ENCODE data around the gene RBBP8NL. TPM values are rescaled to one million over a fixed set of nuclear protein-coding genes. Genes with fewer than 3 reads are reported as not detected.

RBBP8NL gene
- polyA plus RNA-seq, 3 donors: not detected

GRCh38 chr20:62413025-62413570 lies 14.2 kb downstream of the RBBP8NL start:
- Histone ChIP-seq H4K20me1 (ENCODE audit: insufficient read depth, low read length) (no peaks in the 10 kb centered on the region), H3K9me3 (replicated peaks in 1 of 2; ENCODE audit: control insufficient read depth in 1 of 2, insufficient read depth in 1 of 2, low read length in 2 of 2) (no peaks in the 10 kb centered on the region), H3K27ac (ENCODE audit: low read depth in 1 of 2, low read length in 2 of 2) (no peak overlapping the region), H3K4me1 (ENCODE audit: control insufficient read depth in 1 of 2, insufficient read depth in 2 of 2, low read length in 2 of 2) (peaks cover 5 to 10% of the 10 kb centered on the region in 2 donors), H3K9ac (ENCODE audit: insufficient read depth, low read length, poor library complexity, severe bottlenecking) (no peak overlapping the region), H3K4me2 (replicated peaks; ENCODE audit: extremely low read depth, low read length, poor library complexity, severe bottlenecking) (no peak overlapping the region), H3K27me3 (ENCODE audit: control insufficient read depth in 2 of 2, insufficient read depth in 2 of 2, low read length in 2 of 2) (peaks cover 0 to 3% of the 10 kb centered on the region in 2 donors), H3K36me3 (replicated peaks in 1 of 2; ENCODE audit: control insufficient read depth in 1 of 2, insufficient read depth in 2 of 2, low read length in 2 of 2) (no peaks in the 10 kb centered on the region), H3K79me2 (ENCODE audit: insufficient read depth, low read length) (no peaks in the 10 kb centered on the region), H3K4me3 (replicated peaks in 1 of 3; ENCODE audit: low read depth in 2 of 3, low read length in 3 of 3) (no peak overlapping the region), H2AFZ (ENCODE audit: insufficient read depth, low read depth, low read length, poor library complexity, severe bottlenecking) (no peak overlapping the region)
- no peak overlapping the region for H3K4me3 Mint-ChIP-seq
- H3K4me1 Mint-ChIP-seq: peaks cover 10% of the 10 kb centered on the region
- intact Hi-C loops (cut with micrococcal nuclease): no loop called here
- H3K36me3 Mint-ChIP-seq: no peaks in the 10 kb centered on the region
- no peaks in the 10 kb centered on the region for H3K9me3 Mint-ChIP-seq
- WGBS (ENCODE audit: insufficient coverage): 100% methylated on average over 10 of the region's 11 CpGs
- TF ChIP-seq, protein P1, sequence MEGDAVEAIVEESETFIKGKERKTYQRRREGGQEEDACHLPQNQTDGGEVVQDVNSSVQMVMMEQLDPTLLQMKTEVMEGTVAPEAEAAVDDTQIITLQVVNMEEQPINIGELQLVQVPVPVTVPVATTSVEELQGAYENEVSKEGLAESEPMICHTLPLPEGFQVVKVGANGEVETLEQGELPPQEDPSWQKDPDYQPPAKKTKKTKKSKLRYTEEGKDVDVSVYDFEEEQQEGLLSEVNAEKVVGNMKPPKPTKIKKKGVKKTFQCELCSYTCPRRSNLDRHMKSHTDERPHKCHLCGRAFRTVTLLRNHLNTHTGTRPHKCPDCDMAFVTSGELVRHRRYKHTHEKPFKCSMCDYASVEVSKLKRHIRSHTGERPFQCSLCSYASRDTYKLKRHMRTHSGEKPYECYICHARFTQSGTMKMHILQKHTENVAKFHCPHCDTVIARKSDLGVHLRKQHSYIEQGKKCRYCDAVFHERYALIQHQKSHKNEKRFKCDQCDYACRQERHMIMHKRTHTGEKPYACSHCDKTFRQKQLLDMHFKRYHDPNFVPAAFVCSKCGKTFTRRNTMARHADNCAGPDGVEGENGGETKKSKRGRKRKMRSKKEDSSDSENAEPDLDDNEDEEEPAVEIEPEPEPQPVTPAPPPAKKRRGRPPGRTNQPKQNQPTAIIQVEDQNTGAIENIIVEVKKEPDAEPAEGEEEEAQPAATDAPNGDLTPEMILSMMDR (IDR thresholded peaks at IDR 0.05): no peak
- H3K27ac Mint-ChIP-seq: no peak overlapping the region
- DNase-seq: no peak
- peaks cover 9 to 18% (median 13%) of the 10 kb centered on the region in 3 donors for H3K27me3 Mint-ChIP-seq (ENCODE audit: low read depth in 3 of 3)

GRCh38 chr20:62412194-62413024 lies 14.9 kb downstream of the RBBP8NL start:
- Histone ChIP-seq H4K20me1 (ENCODE audit: insufficient read depth, low read length) (no peaks in the 10 kb centered on the region), H3K36me3 (replicated peaks in 1 of 2; ENCODE audit: control insufficient read depth in 1 of 2, insufficient read depth in 2 of 2, low read length in 2 of 2) (no peaks in the 10 kb centered on the region), H3K4me3 (replicated peaks in 1 of 3; ENCODE audit: low read depth in 2 of 3, low read length in 3 of 3) (no peak overlapping the region), H3K4me1 (ENCODE audit: control insufficient read depth in 1 of 2, insufficient read depth in 2 of 2, low read length in 2 of 2) (peaks cover 12 to 17% of the 10 kb centered on the region in 2 donors), H3K79me2 (ENCODE audit: insufficient read depth, low read length) (no peaks in the 10 kb centered on the region), H2AFZ (ENCODE audit: insufficient read depth, low read depth, low read length, poor library complexity, severe bottlenecking) (no peak overlapping the region), H3K9ac (ENCODE audit: insufficient read depth, low read length, poor library complexity, severe bottlenecking) (no peak overlapping the region), H3K27ac (ENCODE audit: low read depth in 1 of 2, low read length in 2 of 2) (no peak overlapping the region), H3K9me3 (replicated peaks in 1 of 2; ENCODE audit: control insufficient read depth in 1 of 2, insufficient read depth in 1 of 2, low read length in 2 of 2) (no peaks in the 10 kb centered on the region), H3K27me3 (ENCODE audit: control insufficient read depth in 2 of 2, insufficient read depth in 2 of 2, low read length in 2 of 2) (peaks cover 0 to 3% of the 10 kb centered on the region in 2 donors), H3K4me2 (replicated peaks; ENCODE audit: extremely low read depth, low read length, poor library complexity, severe bottlenecking) (no peak overlapping the region)
- no peak for DNase-seq
- intact Hi-C loops (cut with micrococcal nuclease): no loop called here
- H3K9me3 Mint-ChIP-seq: no peaks in the 10 kb centered on the region
- no peak overlapping the region for H3K27ac Mint-ChIP-seq
- H3K4me1 Mint-ChIP-seq: peaks cover 15% of the 10 kb centered on the region
- 86% methylated on average over 16 of the region's 22 CpGs for WGBS (ENCODE audit: insufficient coverage)
- H3K4me3 Mint-ChIP-seq: no peak overlapping the region
- TF ChIP-seq, protein P1 (IDR thresholded peaks at IDR 0.05): no peak
- no peaks in the 10 kb centered on the region for H3K36me3 Mint-ChIP-seq
- H3K27me3 Mint-ChIP-seq (ENCODE audit: low read depth in 3 of 3): peaks cover 11 to 19% (median 13%) of the 10 kb centered on the region in 3 donors
